Breast epithelium (tissue), 3 donors: ENCODE results near the gene INHBB.

Source experiments
- POLR2A ChIP-seq: fragments of 450-650 bp; IDR thresholded peaks from one replicate; pipeline ENCODE4 v1.6.1; 2016; ENCODE audit warnings: antibody characterized with exemption, mild to moderate bottlenecking, moderate library complexity
- POLR2AphosphoS5 ChIP-seq, 3 donors: sonication (generic); formaldehyde crosslinking; IDR thresholded peaks; one replicate each; pipeline ENCODE4 v1.6.1; 2017; ENCODE audit warnings: antibody characterized with exemption in 3 of 3
- TF ChIP-seq, protein P1 (sequence below), 3 donors: fragments of 450-650 bp; IDR thresholded peaks; one replicate each; pipeline ENCODE4 v1.5.1; 2016 to 2017; ENCODE audit warnings: antibody characterized with exemption in 3 of 3, mild to moderate bottlenecking in 3 of 3, moderate library complexity in 3 of 3

DNA sequence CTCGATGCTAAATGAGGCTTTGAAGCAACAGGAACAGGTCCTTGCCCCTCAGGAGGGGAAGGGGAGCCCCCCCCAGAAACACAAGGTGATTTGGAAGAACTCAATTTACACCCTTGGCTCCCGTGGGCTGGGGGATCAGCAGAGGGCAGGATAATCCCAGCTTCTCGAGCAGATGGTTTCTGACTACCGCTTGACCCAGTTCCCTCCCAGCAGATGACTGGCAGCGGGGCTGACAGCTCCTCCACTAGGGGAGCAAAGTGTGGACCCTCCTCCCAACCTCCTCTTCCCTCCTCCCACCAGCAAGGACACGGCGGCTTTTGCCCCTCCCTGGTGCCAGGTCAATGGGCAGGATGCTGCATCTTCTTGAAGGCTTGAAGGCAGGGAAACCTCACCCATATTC is 3.5 kb upstream of the INHBB start:
- TF ChIP-seq, protein P1, sequence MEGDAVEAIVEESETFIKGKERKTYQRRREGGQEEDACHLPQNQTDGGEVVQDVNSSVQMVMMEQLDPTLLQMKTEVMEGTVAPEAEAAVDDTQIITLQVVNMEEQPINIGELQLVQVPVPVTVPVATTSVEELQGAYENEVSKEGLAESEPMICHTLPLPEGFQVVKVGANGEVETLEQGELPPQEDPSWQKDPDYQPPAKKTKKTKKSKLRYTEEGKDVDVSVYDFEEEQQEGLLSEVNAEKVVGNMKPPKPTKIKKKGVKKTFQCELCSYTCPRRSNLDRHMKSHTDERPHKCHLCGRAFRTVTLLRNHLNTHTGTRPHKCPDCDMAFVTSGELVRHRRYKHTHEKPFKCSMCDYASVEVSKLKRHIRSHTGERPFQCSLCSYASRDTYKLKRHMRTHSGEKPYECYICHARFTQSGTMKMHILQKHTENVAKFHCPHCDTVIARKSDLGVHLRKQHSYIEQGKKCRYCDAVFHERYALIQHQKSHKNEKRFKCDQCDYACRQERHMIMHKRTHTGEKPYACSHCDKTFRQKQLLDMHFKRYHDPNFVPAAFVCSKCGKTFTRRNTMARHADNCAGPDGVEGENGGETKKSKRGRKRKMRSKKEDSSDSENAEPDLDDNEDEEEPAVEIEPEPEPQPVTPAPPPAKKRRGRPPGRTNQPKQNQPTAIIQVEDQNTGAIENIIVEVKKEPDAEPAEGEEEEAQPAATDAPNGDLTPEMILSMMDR (IDR thresholded peaks at IDR 0.05) = no peak
- TF ChIP-seq POLR2A = no peak
- TF ChIP-seq POLR2AphosphoS5 (IDR thresholded peaks at IDR 0.05) = no peak
